HEK293 (cell line): Measurements from ENCODE around the gene BMPR1A.

Experiments used
- CTCF ChIA-PET: fragments of 350-600 bp; formaldehyde crosslinking; extraction: SDS; loops from one replicate; lab custom pipeline; 2021; ENCODE audit warnings: antibody characterized with exemption; lab: Yijun Ruan, JAX
- POLR2A ChIA-PET: fragments of 300-600 bp; formaldehyde crosslinking; extraction: SDS; loops from one replicate; lab custom pipeline; 2020; ENCODE audit warnings: antibody characterized with exemption, inconsistent platforms; lab: Yijun Ruan, JAX
- H3K27ac ChIP-seq: fragments of 200-500 bp; sonication (Bioruptor generic); 2 replicates; pipeline ENCODE4 v1.5.1; 2014; ENCODE audit warnings: low read depth, low read length, control low read depth, inconsistent platforms; ENCODE audit errors: extremely low read depth
- H3K36me3 ChIP-seq, 2 experiments: fragments of 200-500 bp in 1 of 2; sonication (Bioruptor generic) in 1 of 2; 1 replicate in 1 of 2; 2 replicates in 1 of 2; pipeline ENCODE4 v1.5.1; 2014 to 2017; ENCODE audit warnings: inconsistent platforms in 2 of 2, low read length in 2 of 2; ENCODE audit not compliant: control insufficient read depth in 2 of 2, insufficient read depth in 1 of 2
- H3K4me1 ChIP-seq: fragments of 200-500 bp; sonication (Bioruptor generic); 2 replicates; pipeline ENCODE4 v1.5.1; 2014; ENCODE audit warnings: mild to moderate bottlenecking, low read length, inconsistent platforms; ENCODE audit not compliant: control insufficient read depth, insufficient read depth
- H3K4me3 ChIP-seq: 2 replicates; pipeline ENCODE4 v1.5.1; 2011; ENCODE audit warnings: low read depth, mild to moderate bottlenecking, control low read depth, low read length, moderate library complexity
- H3K9me3 ChIP-seq: fragments of 200-500 bp; sonication (Bioruptor generic); 2 replicates; pipeline ENCODE4 v1.5.1; 2014; ENCODE audit warnings: low read depth, low read length, inconsistent platforms; ENCODE audit not compliant: control insufficient read depth, insufficient read depth
- GLIS1 ChIP-seq: fragments of 450-650 bp; formaldehyde crosslinking; IDR thresholded peaks from 2 replicates; pipeline ENCODE4 v1.5.1; 2016; ENCODE audit warnings: missing biosample characterization, missing genetic modification characterization
- HOXC10 ChIP-seq: sonication (generic); formaldehyde crosslinking; IDR thresholded peaks from 2 replicates; pipeline ENCODE4 v1.8.1; 2023; ENCODE audit warnings: mild to moderate bottlenecking, missing genetic modification reagents
- IKZF3 ChIP-seq: fragments of 450-650 bp; IDR thresholded peaks from 2 replicates; pipeline ENCODE4 v1.5.0; 2018; ENCODE audit warnings: missing biosample characterization, mild to moderate bottlenecking, missing genetic modification characterization, moderate library complexity
- KLF10 ChIP-seq: fragments of 450-650 bp; IDR thresholded peaks from 2 replicates; pipeline ENCODE4 v1.5.1; 2018; ENCODE audit warnings: missing biosample characterization, mild to moderate bottlenecking, missing genetic modification characterization
- KLF7 ChIP-seq: fragments of 450-650 bp; formaldehyde crosslinking; IDR thresholded peaks from 2 replicates; pipeline ENCODE4 v1.5.1; 2016; ENCODE audit warnings: missing biosample characterization, missing genetic modification characterization, borderline replicate concordance
- KLF8 ChIP-seq: fragments of 450-650 bp; formaldehyde crosslinking; IDR thresholded peaks from 2 replicates; pipeline ENCODE4 v1.5.1; 2016; ENCODE audit warnings: missing biosample characterization, missing genetic modification characterization
- KLF9 ChIP-seq: fragments of 450-650 bp; formaldehyde crosslinking; IDR thresholded peaks from 2 replicates; pipeline ENCODE4 v1.5.1; 2016; ENCODE audit warnings: missing biosample characterization, missing genetic modification characterization, low read depth
- ZBTB10 ChIP-seq: fragments of 450-650 bp; formaldehyde crosslinking; IDR thresholded peaks from 2 replicates; pipeline ENCODE4 v1.5.1; 2016; ENCODE audit warnings: missing biosample characterization, missing genetic modification characterization
- ZNF10 ChIP-seq: fragments of 450-650 bp; formaldehyde crosslinking; IDR thresholded peaks from 2 replicates; pipeline ENCODE4 v1.5.1; 2017; ENCODE audit warnings: missing biosample characterization, missing genetic modification characterization
- ZNF292 ChIP-seq: fragments of 450-650 bp; formaldehyde crosslinking; IDR thresholded peaks from 2 replicates; pipeline ENCODE4 v1.5.1; 2016; ENCODE audit warnings: low read depth, missing biosample characterization, missing genetic modification characterization, borderline replicate concordance
- ZNF302 ChIP-seq: fragments of 450-650 bp; formaldehyde crosslinking; IDR thresholded peaks from 2 replicates; pipeline ENCODE4 v1.5.1; 2016; ENCODE audit warnings: missing biosample characterization, missing genetic modification characterization, low read depth
- ZNF366 ChIP-seq: fragments of 450-650 bp; formaldehyde crosslinking; conservative IDR thresholded peaks from 2 replicates; pipeline ENCODE4 v1.5.1; 2016; ENCODE audit warnings: missing biosample characterization, missing genetic modification characterization
- ZNF391 ChIP-seq: fragments of 450-650 bp; formaldehyde crosslinking; IDR thresholded peaks from 2 replicates; pipeline ENCODE4 v1.5.1; 2016; ENCODE audit warnings: low read depth, missing biosample characterization, missing genetic modification characterization, borderline replicate concordance
- ZNF600 ChIP-seq: fragments of 450-650 bp; formaldehyde crosslinking; IDR thresholded peaks from 2 replicates; pipeline ENCODE4 v1.5.1; 2016; ENCODE audit warnings: missing biosample characterization, missing genetic modification characterization
- ZNF660 ChIP-seq: fragments of 450-650 bp; IDR thresholded peaks from 2 replicates; pipeline ENCODE4 v1.5.1; 2018; ENCODE audit warnings: missing biosample characterization, mild to moderate bottlenecking, missing genetic modification characterization
- ZNF785 ChIP-seq: fragments of 450-650 bp; formaldehyde crosslinking; IDR thresholded peaks from 2 replicates; pipeline ENCODE4 v1.5.1; 2016; ENCODE audit warnings: missing biosample characterization, missing genetic modification characterization
- ZSCAN23 ChIP-seq: fragments of 450-650 bp; formaldehyde crosslinking; IDR thresholded peaks from 2 replicates; pipeline ENCODE4 v1.5.1; 2016; ENCODE audit warnings: missing biosample characterization, missing genetic modification characterization
- ZSCAN30 ChIP-seq: fragments of 450-650 bp; IDR thresholded peaks from 2 replicates; pipeline ENCODE4 v1.5.1; 2018; ENCODE audit warnings: missing biosample characterization, mild to moderate bottlenecking, missing genetic modification characterization, moderate library complexity
- TF ChIP-seq, protein P1 (sequence below): fragments of 450-650 bp; formaldehyde crosslinking; IDR thresholded peaks from 2 replicates; pipeline ENCODE4 v1.5.1; 2016; ENCODE audit warnings: missing biosample characterization, missing genetic modification characterization
- TF ChIP-seq, protein P2 (sequence below): fragments of 450-650 bp; formaldehyde crosslinking; IDR thresholded peaks from 2 replicates; pipeline ENCODE4 v1.5.1; 2016; ENCODE audit warnings: missing biosample characterization, missing genetic modification characterization
- TF ChIP-seq, protein P3 (sequence below): fragments of 450-650 bp; formaldehyde crosslinking; IDR thresholded peaks from 2 replicates; pipeline ENCODE4 v1.5.1; 2017; ENCODE audit warnings: missing biosample characterization, missing genetic modification characterization
- TF ChIP-seq, protein P4 (sequence below): fragments of 450-650 bp; formaldehyde crosslinking; IDR thresholded peaks from 2 replicates; pipeline ENCODE4 v1.5.1; 2016; ENCODE audit warnings: missing biosample characterization, missing genetic modification characterization
- TF ChIP-seq, protein P5 (sequence below): fragments of 450-650 bp; formaldehyde crosslinking; IDR thresholded peaks from 2 replicates; pipeline ENCODE4 v1.5.1; 2017; ENCODE audit warnings: missing biosample characterization, missing genetic modification characterization

BMPR1A gene

DNA sequence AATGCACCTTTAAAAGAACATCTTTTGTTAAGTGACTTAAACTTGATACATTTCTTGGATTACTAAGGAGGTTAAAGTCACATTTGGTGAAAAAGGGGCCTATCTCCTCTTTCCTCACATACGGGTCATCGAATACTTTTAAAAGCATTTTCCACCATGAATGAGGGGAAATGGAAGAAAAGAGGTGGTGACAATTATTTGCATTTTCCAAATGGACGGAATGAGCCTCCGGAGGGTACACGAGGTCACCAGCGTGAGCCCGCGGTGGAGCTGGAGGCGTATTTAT is 1.0 kb upstream of the BMPR1A start:
- POLR2A ChIA-PET: interaction anchor here (0.7 to 2.3 kb wide), 8 partner anchors 10 to 145 kb away, joined by 3 to 12 read pairs (median 7); no protein-coding TSS in a partner anchor

GRCh38 chr10:86755740-86756510 is 494 bp upstream of the BMPR1A start:
- Histone ChIP-seq H3K27ac (peak overlapping the region; percentile 99), H3K36me3 (peaks cover 0 to 4% of the 10 kb centered on the region in 2 experiments; a peak in 2 of 3 replicates), H3K4me1 (0 out of 2 replicates have a peak, but pooled peaks cover 3% of the 10 kb centered on the region), H3K4me3 (peak overlapping the region; percentile 80), H3K9me3 (no peaks in the 10 kb centered on the region)
- ChIA-PET POLR2A (interaction anchor here (0.6 to 2.3 kb wide), 11 partner anchors 8 to 144 kb away, joined by 3 to 12 read pairs (median 6); no protein-coding TSS in a partner anchor), CTCF (interaction anchor here (1.1 to 1.3 kb wide), 2 partner anchors 47 to 144 kb away, joined by 3 to 5 read pairs; no protein-coding TSS in a partner anchor)
- TF ChIP-seq ZNF660: peak; percentile 77
- no peak for TF ChIP-seq HOXC10 (CRISPR knock-in tag)
- TF ChIP-seq, protein P1, sequence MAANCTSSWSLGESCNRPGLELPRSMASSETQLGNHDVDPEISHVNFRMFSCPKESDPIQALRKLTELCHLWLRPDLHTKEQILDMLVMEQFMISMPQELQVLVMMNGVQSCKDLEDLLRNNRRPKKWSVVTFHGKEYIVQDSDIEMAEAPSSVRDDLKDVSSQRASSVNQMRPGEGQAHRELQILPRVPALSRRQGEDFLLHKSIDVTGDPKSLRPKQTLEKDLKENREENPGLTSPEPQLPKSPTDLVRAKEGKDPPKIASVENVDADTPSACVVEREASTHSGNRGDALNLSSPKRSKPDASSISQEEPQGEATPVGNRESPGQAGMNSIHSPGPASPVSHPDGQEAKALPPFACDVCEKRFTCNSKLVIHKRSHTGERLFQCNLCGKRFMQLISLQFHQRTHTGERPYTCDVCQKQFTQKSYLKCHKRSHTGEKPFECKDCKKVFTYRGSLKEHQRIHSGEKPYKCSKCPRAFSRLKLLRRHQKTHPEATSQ (tag by site-specific recombination): peak; percentile 66
- TF ChIP-seq, protein P2, sequence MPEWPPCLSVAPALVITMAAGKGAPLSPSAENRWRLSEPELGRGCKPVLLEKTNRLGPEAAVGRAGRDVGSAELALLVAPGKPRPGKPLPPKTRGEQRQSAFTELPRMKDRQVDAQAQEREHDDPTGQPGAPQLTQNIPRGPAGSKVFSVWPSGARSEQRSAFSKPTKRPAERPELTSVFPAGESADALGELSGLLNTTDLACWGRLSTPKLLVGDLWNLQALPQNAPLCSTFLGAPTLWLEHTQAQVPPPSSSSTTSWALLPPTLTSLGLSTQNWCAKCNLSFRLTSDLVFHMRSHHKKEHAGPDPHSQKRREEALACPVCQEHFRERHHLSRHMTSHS (tag by site-specific recombination): no peak
- peak; percentile 48 for TF ChIP-seq KLF9 (tag by site-specific recombination)
- TF ChIP-seq, protein P3, sequence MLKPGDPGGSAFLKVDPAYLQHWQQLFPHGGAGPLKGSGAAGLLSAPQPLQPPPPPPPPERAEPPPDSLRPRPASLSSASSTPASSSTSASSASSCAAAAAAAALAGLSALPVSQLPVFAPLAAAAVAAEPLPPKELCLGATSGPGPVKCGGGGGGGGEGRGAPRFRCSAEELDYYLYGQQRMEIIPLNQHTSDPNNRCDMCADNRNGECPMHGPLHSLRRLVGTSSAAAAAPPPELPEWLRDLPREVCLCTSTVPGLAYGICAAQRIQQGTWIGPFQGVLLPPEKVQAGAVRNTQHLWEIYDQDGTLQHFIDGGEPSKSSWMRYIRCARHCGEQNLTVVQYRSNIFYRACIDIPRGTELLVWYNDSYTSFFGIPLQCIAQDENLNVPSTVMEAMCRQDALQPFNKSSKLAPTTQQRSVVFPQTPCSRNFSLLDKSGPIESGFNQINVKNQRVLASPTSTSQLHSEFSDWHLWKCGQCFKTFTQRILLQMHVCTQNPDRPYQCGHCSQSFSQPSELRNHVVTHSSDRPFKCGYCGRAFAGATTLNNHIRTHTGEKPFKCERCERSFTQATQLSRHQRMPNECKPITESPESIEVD (tag by site-specific recombination): no peak
- TF ChIP-seq, protein P4, sequence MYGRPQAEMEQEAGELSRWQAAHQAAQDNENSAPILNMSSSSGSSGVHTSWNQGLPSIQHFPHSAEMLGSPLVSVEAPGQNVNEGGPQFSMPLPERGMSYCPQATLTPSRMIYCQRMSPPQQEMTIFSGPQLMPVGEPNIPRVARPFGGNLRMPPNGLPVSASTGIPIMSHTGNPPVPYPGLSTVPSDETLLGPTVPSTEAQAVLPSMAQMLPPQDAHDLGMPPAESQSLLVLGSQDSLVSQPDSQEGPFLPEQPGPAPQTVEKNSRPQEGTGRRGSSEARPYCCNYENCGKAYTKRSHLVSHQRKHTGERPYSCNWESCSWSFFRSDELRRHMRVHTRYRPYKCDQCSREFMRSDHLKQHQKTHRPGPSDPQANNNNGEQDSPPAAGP (tag by site-specific recombination): peak; percentile 62; the same call in 1 of the 2 replicates
- TF ChIP-seq ZBTB10 (tag by site-specific recombination): peak; percentile 69
- TF ChIP-seq, protein P5, sequence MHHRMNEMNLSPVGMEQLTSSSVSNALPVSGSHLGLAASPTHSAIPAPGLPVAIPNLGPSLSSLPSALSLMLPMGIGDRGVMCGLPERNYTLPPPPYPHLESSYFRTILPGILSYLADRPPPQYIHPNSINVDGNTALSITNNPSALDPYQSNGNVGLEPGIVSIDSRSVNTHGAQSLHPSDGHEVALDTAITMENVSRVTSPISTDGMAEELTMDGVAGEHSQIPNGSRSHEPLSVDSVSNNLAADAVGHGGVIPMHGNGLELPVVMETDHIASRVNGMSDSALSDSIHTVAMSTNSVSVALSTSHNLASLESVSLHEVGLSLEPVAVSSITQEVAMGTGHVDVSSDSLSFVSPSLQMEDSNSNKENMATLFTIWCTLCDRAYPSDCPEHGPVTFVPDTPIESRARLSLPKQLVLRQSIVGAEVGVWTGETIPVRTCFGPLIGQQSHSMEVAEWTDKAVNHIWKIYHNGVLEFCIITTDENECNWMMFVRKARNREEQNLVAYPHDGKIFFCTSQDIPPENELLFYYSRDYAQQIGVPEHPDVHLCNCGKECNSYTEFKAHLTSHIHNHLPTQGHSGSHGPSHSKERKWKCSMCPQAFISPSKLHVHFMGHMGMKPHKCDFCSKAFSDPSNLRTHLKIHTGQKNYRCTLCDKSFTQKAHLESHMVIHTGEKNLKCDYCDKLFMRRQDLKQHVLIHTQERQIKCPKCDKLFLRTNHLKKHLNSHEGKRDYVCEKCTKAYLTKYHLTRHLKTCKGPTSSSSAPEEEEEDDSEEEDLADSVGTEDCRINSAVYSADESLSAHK: no peak; the same call in 1 of the 2 replicates
- 0 out of 2 replicates have a peak, but pooled peaks have one; percentile 41 for TF ChIP-seq ZNF391 (tag by site-specific recombination)
- peak; percentile 40; the same call in 1 of the 2 replicates for TF ChIP-seq KLF10 (tag by site-specific recombination)
- peak; percentile 50; the same call in 1 of the 2 replicates for TF ChIP-seq ZNF785 (tag by site-specific recombination)
- no peak for TF ChIP-seq ZNF292 (tag by site-specific recombination)
- TF ChIP-seq IKZF3 (tag by site-specific recombination): peak; percentile 82
- TF ChIP-seq ZNF10: peak; percentile 13; the same call in 1 of the 2 replicates
- TF ChIP-seq KLF7 (tag by site-specific recombination): peak; percentile 26; the same call in 1 of the 2 replicates
- TF ChIP-seq ZNF302 (tag by site-specific recombination): no peak
- peak; percentile 71; the same call in 1 of the 2 replicates for TF ChIP-seq KLF8 (tag by site-specific recombination)
- TF ChIP-seq ZSCAN23 (tag by site-specific recombination): 0 out of 2 replicates have a peak, but pooled peaks have one; percentile 13
- peak; percentile 82 for TF ChIP-seq ZNF600 (tag by site-specific recombination)

More for the DNA sequence above, 1.0 kb upstream of the BMPR1A start:
- H3K4me3 ChIP-seq: peak overlapping the region; percentile 80
- CTCF ChIA-PET: interaction anchor here (1.1 to 1.3 kb wide), 2 partner anchors 47 to 144 kb away, joined by 3 to 5 read pairs; no protein-coding TSS in a partner anchor
- no peaks in the 10 kb centered on the region for H3K9me3 ChIP-seq
- H3K36me3 ChIP-seq: peaks cover 0 to 4% of the 10 kb centered on the region in 2 experiments; a peak in 2 of 3 replicates
- peak overlapping the region; percentile 99 for H3K27ac ChIP-seq
- TF ChIP-seq ZSCAN30 (tag by site-specific recombination): 0 out of 2 replicates have a peak, but pooled peaks have one; percentile 26
- TF ChIP-seq GLIS1 (tag by site-specific recombination): no peak
- peak; percentile 83 for TF ChIP-seq ZNF366
- TF ChIP-seq, all 188 proteins: peak for 2
- 0 out of 2 replicates have a peak, but pooled peaks cover 3% of the 10 kb centered on the region for H3K4me1 ChIP-seq
